Muscle layer of colon (tissue), 2 donors: ENCODE data around the gene WHRN.
A peak's percentile ranks its signal among the peaks of the same experiment; 100 is the strongest.

Source experiments
- H3K27ac ChIP-seq: one replicate; pipeline ENCODE4 v1.7.0; 2013; ENCODE audit warnings: low read depth, mild to moderate bottlenecking, low read length, moderate library complexity
- H3K27me3 ChIP-seq, 2 donors: one replicate each; pipeline ENCODE4 v1.7.0; 2013; ENCODE audit warnings: low read length in 2 of 2, mild to moderate bottlenecking in 2 of 2; ENCODE audit not compliant: insufficient read depth in 2 of 2, control insufficient read depth in 1 of 2
- H3K36me3 ChIP-seq: one replicate; pipeline ENCODE4 v1.7.0; 2013; ENCODE audit warnings: mild to moderate bottlenecking, low read length; ENCODE audit not compliant: insufficient read depth
- H3K4me1 ChIP-seq: one replicate; pipeline ENCODE4 v1.7.0; 2013; ENCODE audit warnings: mild to moderate bottlenecking, low read length; ENCODE audit not compliant: insufficient read depth
- H3K4me3 ChIP-seq, 2 donors: one replicate each; pipeline ENCODE4 v1.7.0; 2013; ENCODE audit warnings: low read length in 2 of 2, low read depth in 1 of 2, mild to moderate bottlenecking in 1 of 2, moderate library complexity in 1 of 2
- H3K9ac ChIP-seq: one replicate; pipeline ENCODE4 v1.7.0; 2013; ENCODE audit warnings: low read length
- H3K9me3 ChIP-seq: one replicate; pipeline ENCODE4 v1.7.0; 2013; ENCODE audit warnings: mild to moderate bottlenecking, low read length
- donor health status: abdominal sarcoma.
- donor health status: Adenocarcinoma of cecum.

The WHRN gene

DNA sequence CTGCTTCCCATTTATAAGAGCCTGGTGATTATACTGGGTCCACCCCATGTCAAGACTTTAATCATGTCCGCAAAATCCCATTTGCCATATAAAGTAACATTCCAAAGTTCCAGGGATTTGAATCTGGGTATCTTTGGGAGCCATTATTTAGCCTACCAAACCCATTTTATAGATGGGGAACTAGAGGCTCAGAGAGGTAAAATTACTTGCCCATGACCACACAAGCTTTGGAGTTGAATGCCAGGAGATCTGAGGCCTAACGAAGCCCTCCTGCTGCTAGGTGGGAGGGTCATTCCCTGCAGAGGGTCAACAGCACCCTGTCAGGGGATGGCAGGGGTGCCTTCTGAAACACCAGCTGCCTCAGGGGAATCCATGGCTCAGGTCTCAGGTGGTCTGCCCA is 104.5 kb downstream of the WHRN start:
- Histone ChIP-seq H3K4me3 (no peak overlapping the region), H3K36me3 (peaks cover 4% of the 10 kb centered on the region), H3K9me3 (no peaks in the 10 kb centered on the region), H3K4me1 (peaks cover 11% of the 10 kb centered on the region), H3K9ac (no peak overlapping the region), H3K27me3 (no peaks in the 10 kb centered on the region), H3K27ac (no peak overlapping the region)

GRCh38 chr9:114400219-114400618 is 105.1 kb downstream of the WHRN start:
- no peak overlapping the region for H3K27ac ChIP-seq
- peaks cover 17% of the 10 kb centered on the region for H3K4me1 ChIP-seq
- no peaks in the 10 kb centered on the region for H3K27me3 ChIP-seq
- no peaks in the 10 kb centered on the region for H3K9me3 ChIP-seq
- H3K36me3 ChIP-seq: peaks cover 4% of the 10 kb centered on the region
- no peak overlapping the region for H3K4me3 ChIP-seq
- H3K9ac ChIP-seq: no peak overlapping the region

- H3K4me3 ChIP-seq: no peak overlapping the region
- no peak overlapping the region for H3K27ac ChIP-seq
- peaks cover 25% of the 10 kb centered on the region for H3K4me1 ChIP-seq
- H3K36me3 ChIP-seq: peaks cover 2% of the 10 kb centered on the region
- no peaks in the 10 kb centered on the region for H3K27me3 ChIP-seq
- H3K9ac ChIP-seq: no peak overlapping the region
- H3K9me3 ChIP-seq: no peaks in the 10 kb centered on the region
These were observed 105.9 kb downstream of the WHRN start for GRCh38 chr9:114399381-114399780.

DNA sequence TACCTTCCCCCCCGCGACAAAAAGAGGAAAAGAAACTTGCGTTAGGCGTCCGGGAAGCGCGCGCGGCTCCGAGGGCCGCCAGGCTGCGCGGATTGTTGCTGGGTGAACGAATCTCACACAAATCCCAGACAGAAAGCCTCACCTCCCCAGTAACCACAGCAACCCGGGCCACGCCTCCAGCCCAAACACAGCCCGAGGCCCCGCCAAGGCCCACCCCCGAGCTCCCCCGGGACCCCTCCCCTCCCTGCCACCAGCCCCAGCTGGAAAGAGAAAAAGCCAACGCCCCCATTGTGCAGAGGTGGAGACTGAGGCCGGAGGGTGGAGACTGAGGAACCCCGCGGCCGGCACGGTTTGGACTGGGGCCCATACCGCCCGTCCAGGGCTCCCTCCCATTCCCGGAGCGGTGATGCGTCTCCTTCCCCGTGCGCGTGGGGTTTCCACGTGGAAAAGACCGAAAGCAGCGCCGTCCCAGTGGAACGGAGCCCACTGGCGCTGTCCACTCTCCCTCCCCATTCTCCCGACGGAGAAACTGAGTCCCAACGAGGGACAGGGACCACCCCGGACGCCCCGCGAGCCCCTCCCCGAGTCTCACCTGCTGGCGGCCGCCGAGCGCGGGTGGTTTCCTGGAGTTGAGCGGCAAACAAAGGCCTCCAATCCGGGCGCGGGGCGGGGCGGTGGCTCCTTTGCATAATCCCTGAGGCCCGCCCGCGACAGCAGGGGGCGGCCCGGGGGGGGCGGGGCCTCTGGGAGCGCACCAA is 107.2 kb downstream of the WHRN start:
- no peaks in the 10 kb centered on the region for H3K36me3 ChIP-seq
- peaks cover 29% of the 10 kb centered on the region for H3K4me1 ChIP-seq
- peak overlapping the region; percentile 82 for H3K27ac ChIP-seq
- no peak overlapping the region for H3K9ac ChIP-seq
- no peaks in the 10 kb centered on the region for H3K9me3 ChIP-seq
- H3K27me3 ChIP-seq: no peaks in the 10 kb centered on the region
- peak overlapping the region; percentile 63 to 86 for H3K4me3 ChIP-seq

- Histone ChIP-seq H3K36me3 (no peaks in the 10 kb centered on the region), H3K4me1 (peaks cover 36% of the 10 kb centered on the region), H3K9me3 (no peaks in the 10 kb centered on the region), H3K27me3 (no peaks in the 10 kb centered on the region), H3K27ac (peak overlapping the region; percentile 82), H3K4me3 (peak overlapping the region; percentile 63 to 86), H3K9ac (no peak overlapping the region)
These were observed 107.9 kb downstream of the WHRN start for GRCh38 chr9:114397219-114397847.

DNA sequence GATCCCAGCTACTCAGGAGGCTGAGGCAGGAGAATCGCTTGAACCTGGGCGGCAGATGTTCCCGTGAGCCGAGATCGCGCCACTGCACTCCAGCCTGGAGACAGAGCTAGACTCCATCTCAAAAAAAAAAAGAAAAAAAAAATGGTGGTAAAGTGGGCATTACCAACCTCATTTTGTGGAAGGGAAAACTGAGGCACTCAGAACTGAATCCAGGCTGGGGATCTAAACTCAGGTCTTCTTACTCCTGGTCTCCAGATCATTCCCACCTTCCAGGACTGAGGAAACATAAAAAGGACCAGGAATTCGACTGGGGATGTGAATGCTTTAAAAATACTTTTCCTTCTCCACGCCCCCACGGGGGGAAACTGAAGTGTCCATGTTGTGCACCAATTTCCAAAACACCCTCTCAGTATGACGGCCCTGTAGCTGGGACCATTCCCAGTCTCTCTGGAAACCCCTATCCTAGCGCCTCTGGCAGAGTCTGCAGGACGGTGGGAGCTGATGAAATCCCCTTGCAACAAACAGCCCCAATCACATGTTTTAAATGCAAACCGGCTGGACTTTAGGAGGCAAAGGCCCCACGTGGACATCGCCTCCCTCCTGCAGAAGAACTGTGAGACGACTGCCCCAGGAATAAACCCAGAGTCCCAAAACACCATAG is 108.6 kb downstream of the WHRN start:
- Histone ChIP-seq H3K4me1 (peaks cover 36% of the 10 kb centered on the region), H3K9me3 (no peaks in the 10 kb centered on the region), H3K36me3 (no peaks in the 10 kb centered on the region), H3K9ac (no peak overlapping the region), H3K27me3 (no peaks in the 10 kb centered on the region), H3K27ac (peak overlapping the region; percentile 82), H3K4me3 (peak overlapping the region in 1 of 2 donors; percentile 63)

DNA sequence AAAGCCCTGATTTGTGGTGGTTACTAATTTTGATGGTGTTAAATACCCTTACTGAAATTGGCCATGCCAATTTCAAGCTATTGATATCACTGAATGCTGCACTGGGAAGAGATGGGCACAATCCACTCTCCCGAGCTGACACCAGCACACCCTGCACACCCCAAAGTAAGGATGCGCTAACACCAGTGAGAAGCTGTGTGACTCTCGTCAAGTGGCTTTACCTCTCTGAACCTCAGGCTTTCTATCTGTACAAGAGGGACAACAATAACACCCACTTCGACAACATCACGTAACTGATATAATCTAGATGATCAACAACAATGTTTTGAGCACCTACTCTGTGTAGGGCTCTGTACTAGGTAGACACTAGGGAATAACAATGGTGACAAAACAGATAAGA is 109.5 kb downstream of the WHRN start:
- no peak overlapping the region for H3K9ac ChIP-seq
- no peaks in the 10 kb centered on the region for H3K36me3 ChIP-seq
- H3K4me3 ChIP-seq: no peak overlapping the region
- no peaks in the 10 kb centered on the region for H3K27me3 ChIP-seq
- H3K4me1 ChIP-seq: peaks cover 36% of the 10 kb centered on the region
- H3K9me3 ChIP-seq: no peaks in the 10 kb centered on the region
- peak overlapping the region; percentile 8 for H3K27ac ChIP-seq

GRCh38 chr9:114395334-114395617 is 110.0 kb downstream of the WHRN start:
- Histone ChIP-seq H3K9me3 (no peaks in the 10 kb centered on the region), H3K27me3 (no peaks in the 10 kb centered on the region), H3K4me3 (peak overlapping the region in 1 of 2 donors; percentile 37), H3K27ac (peak overlapping the region; percentile 8), H3K9ac (no peak overlapping the region), H3K4me1 (peaks cover 36% of the 10 kb centered on the region), H3K36me3 (no peaks in the 10 kb centered on the region)

DNA sequence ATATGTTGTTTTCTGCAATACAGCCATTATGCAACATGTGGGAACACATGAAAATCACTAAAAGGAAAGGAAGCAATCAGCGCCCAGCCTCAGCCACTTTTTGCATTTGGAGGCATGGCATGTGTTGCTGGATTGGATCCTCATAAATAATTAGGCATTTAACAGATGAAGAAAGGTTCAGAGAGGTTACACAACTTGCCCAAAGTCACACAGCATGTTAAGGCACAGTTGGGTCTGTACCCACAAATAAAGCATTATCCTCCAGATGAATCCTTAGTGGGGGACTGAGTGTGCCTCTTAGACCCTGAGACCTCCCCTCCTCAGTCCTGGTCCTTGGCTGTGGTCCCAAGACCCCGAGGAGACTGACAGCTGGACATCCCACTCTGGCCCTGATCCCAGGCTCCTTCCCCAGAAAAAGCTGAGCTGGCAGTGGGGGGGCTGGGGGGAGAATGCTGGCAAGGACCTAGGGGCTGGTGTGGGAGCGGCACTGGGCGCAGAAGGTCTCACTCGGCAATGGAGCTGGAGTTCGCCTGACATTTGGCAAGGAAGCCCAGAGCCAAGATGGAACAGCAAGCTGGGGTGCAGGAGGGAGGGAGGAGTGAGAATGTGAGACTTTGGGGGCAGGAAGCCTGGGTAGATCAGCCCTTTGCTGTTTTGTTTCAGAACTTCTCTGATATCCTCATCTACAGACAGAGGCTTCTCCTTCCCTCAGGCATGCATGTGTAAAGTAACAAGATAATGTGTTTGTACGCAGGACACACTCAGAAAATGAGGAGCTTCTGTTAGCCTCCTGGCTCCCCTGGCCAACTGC is 110.5 kb downstream of the WHRN start:
- Histone ChIP-seq H3K4me3 (peak overlapping the region in 1 of 2 donors; percentile 37), H3K27me3 (no peaks in the 10 kb centered on the region), H3K27ac (peak overlapping the region; percentile 8), H3K36me3 (no peaks in the 10 kb centered on the region), H3K4me1 (peaks cover 36% of the 10 kb centered on the region), H3K9me3 (no peaks in the 10 kb centered on the region), H3K9ac (no peak overlapping the region)

GRCh38 chr9:114392749-114393112 is 112.5 kb downstream of the WHRN start:
- Histone ChIP-seq H3K9ac (no peak overlapping the region), H3K4me1 (peaks cover 43% of the 10 kb centered on the region)

GRCh38 chr9:114390952-114391351 is 114.3 kb downstream of the WHRN start:
- Histone ChIP-seq H3K27me3 (no peaks in the 10 kb centered on the region), H3K36me3 (no peaks in the 10 kb centered on the region), H3K9me3 (no peaks in the 10 kb centered on the region), H3K4me1 (peaks cover 46% of the 10 kb centered on the region), H3K27ac (no peak overlapping the region), H3K9ac (no peak overlapping the region), H3K4me3 (no peak overlapping the region)

More at GRCh38 chr9:114392749-114393112, 112.5 kb downstream of the WHRN start:
- H3K4me3 ChIP-seq: no peak overlapping the region
- H3K27me3 ChIP-seq: no peaks in the 10 kb centered on the region
- H3K27ac ChIP-seq: peak overlapping the region; percentile 55
- H3K9me3 ChIP-seq: no peaks in the 10 kb centered on the region
- no peaks in the 10 kb centered on the region for H3K36me3 ChIP-seq
